Activated effector memory CD4-positive, alpha-beta T cell treated with Interleukin-2 at 50 U/mL for 16 hours (primary cell): ENCODE results near the gene NCOA1.
"Not testable (repeated sequence)": the region's sequence is repeated elsewhere in the genome, so short reads cannot be mapped to it uniquely, and the experiment has no call there.

Experiments
- DNase-seq: peaks from one replicate; pipeline ENCODE4 v3.0.0-alpha.2; 2020

Gene NCOA1

DNA sequence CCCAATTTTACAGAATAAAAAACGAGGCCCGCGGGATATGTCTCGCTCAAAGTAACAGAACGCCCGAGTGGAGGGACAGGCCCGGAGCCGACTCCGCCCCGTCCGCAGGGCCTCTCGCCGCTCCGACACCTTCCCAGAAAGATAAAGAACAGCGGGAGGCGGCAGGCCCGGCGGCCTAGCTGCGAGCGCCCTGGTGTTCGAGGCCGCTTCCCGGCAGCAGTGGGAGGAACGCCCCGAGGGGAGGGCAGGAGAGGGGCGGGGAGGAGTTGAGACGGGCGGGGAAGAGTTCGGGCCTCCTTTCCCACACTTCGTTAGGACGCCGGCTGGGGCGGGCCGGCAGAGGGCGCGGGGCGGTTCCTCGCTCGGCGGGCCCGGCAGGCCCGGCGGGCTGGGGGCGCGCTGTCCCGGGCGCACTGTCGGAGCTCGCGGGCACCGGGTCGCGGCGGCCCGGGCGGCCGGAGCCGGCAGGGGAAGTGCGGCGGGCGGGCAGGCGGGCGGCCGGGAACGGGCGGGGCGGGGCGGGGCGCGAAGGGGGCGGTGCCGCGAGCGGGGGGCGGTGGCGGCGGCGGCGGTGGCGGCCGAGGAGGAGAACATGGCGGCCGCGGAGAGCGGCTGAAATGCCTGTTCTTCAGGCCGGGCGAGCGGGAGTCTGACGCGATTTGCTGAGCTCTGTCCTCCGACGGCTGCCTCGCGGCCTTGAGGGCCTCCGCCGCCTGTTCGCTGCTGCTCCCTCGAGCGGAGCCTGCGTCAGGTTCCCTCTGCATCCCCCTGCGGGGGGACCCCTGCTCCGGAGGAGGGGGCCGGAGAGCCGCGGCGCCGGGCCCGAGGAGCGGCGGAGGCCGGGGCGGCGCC, at the start of gene NCOA1:
Gene NCOA1 (plus strand): TSS at position 565 of the 852 bp plus-strand sequence. CDS start 167,424 bp downstream, outside the sequence.
- DNase-seq: peak; percentile 89

DNA sequence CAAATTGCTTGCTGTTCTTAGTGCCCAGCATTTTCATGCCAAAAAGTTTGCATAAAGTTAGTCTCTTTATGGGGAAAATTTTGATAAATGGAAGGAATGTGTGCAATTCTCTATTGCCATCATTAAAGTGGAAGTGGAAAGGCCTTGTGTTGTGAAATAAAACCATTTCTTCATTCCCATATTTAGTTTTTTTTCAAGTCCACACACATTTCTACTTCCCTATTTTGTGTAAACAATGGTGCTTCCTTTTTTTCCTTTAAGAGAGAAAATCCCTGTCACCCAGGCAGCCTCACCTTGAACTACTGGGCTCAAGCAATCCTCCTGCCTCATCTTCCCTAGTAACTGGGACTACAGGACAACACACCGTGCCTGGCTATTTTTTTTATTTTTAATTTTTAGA, 42.3 kb upstream of the NCOA1 start:
- DNase-seq: no peak

DNA sequence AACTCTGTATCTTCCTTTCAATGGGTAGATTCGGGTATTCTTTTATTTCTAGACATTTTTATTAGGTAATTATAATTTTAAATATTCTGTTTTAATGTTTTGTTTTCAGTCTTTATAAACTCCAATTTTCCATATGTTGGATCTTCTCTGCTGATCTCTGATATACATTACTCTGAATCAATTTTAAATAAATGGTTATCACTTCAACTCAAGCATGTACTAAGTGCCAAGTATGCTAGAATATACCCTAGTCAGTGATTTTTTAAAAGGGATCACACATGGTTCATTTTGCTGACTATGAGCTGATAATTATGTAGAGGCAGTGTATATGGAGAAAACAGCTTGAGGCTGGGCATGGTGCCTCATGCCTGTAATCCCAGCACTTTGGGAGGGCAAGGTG, 41.7 kb upstream of the NCOA1 start:
- no peak for DNase-seq

DNA sequence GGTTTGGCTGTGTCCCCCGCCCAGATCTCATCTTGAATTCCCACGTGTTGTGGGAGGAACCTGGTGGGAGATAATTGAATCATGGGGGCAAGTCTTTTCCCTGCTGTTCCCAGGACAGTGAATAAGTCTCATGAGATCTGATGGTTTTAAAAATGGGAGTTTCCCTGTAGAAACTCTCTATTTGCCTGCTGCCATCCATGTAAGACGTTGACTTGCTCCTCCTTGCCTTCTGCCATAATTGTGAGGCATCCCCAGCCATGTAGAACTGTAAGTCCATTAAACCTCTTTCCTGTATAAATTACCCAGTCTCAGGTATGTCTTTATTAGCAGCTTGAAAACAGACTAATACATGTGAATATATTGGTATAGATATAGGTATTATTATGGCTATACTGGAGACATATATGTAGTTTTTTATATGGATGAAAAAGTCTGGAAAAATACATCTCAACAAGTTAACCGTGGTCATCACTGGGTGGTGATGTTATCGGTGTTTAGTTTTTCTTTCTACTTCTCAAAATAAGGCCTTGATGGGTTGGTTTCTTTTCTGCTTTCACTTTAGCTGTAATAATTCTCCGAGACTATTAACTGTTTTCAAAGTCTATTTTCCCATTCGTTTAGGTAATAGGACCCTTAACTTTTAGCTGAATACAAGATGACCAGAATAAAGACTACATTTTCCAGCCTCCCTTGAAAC, 39.1 kb upstream of the NCOA1 start:
- no peak for DNase-seq

DNA sequence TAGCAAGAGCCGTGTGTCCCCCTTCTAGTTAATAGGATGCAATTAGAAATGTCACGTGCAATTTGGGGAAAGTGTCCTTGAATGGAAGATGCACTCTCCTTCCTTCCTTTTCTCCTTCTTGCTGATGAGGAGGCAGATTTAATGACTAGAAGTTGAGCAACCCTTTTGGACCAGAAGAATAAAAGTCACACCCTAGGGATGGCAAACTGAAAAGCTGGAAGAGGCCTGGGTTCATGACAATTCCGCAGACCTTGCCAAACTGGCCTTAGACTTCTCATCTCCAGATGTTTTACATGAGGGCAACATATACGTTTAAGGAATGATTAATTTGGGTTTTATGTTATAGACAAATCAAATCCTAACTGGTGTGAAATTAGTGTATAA, 38.6 kb upstream of the NCOA1 start:
- no peak for DNase-seq

DNA sequence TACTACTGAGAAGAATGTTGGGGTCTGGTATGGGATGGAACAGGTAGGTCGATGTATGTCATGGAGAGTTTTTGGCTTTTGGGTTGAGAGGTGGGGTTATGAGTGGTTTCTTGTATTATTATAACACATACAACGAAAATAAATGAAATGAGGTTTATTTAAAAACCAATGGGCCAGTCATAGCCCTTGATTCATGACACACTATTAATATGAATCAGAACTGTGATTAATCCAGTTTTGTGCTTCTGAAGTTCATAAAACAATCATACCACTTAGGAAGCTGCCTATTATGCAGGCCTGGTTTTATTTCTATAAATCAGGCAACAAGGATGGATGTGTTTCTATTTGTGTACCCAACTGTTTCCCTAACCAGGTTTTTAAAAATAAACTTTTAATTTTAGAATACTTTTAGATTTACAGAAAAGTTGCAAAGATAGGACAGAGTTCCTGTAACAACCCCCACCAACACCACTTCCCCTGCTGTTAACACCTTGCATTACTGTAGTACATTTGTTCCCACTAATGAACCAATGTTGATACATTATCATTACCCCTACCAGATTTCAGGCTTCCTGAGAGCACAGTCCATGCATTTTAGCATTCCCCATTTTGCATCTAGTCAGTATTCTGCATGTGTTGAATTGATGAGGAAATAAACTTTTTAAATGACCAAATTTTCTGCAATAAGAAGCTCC, 37.5 kb upstream of the NCOA1 start:
- no peak for DNase-seq

DNA sequence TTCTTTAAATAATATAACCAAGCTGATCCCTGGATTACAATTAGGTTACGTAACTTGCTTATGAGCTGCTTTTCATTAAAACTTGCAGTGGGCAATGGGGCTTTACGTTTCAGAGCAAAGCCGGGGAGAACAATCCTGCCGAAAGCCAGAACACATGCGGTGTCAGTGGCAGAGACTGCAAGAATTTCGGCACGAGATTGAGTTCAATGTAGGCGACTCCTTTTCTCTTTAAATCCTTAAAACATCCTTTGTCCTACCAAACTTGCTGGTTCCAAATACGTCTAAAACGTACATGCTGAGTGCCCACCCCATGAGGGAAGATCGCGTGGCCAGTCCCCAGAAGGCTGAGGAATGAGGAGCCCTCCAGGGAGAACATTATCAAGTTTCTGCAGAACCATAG, 36.8 kb upstream of the NCOA1 start:
- DNase-seq: no peak

DNA sequence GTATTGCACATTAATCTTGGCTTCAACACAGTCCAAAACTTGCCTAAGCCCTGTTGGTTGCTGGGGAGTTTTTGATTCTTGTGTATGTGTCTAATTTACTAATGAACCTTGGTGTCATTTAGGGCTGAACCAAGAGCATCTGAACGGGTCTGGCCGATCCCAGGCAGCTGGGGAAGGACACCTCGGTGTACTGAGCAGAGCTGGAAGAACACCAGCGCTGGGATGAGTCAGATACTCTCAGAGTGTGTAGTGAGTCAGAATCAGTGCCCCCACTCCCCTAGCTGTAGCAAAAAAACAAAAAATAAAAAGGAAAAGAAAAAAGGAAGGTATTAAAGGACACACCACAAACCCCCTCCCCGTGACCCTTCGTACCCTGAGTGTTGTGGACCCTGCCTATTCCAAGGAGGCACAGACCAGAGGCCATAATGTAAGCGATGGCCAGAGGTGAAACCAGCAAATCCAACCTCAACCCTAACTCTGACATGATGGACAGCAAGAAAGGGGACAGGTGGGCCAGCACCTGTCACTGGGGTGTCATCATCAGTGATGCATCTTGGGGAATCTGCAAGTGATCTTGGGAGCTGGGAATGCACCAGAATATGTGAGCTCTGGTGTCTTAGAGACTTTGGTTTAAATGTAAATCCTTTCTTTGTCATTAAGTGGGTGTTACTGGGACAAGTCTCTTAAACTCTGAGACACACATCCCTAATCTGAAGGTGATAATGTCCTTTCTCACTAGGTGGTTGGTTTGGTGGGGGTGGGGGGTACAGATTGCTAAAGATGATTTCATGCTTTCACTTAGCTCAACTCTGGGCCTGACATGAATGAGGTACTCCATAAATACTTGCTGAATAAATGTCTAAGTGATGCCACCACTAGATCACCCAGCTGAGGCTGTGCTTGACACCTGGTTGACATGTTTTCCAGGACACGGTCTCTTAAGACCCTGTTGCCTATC, 34.2 kb upstream of the NCOA1 start:
- DNase-seq: no peak

DNA sequence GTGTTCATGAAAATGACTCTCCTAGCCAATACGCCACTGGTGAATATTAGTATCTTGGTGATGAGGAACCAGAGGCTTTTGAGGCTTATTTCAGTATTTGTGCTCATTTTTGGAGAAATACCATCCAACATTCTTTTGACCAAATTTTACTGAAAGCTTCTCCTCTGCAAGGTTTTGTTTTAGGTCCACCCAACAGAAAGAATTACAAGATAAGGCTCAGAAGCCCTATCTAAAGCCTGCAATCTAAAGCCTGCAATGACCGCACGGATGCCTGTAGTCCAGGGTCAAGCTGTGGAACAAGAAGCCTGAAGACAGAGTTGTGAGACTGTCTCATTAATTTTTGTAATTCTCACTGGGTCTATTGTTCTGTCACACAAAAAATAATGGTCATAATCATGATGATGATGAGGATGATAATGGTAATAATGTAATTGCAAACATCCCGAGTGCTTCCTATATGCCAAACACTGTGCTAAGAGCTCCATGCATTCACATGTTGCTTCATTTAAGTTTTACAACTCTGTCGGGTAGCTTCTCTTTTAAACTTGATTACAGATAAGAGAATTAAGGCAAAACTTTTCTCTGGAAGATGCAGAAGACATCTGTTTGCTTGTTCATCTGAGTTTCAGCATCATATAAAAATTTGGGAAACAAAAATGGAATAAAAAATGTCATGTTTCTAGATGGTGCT, 33.2 kb upstream of the NCOA1 start:
- DNase-seq: no peak

DNA sequence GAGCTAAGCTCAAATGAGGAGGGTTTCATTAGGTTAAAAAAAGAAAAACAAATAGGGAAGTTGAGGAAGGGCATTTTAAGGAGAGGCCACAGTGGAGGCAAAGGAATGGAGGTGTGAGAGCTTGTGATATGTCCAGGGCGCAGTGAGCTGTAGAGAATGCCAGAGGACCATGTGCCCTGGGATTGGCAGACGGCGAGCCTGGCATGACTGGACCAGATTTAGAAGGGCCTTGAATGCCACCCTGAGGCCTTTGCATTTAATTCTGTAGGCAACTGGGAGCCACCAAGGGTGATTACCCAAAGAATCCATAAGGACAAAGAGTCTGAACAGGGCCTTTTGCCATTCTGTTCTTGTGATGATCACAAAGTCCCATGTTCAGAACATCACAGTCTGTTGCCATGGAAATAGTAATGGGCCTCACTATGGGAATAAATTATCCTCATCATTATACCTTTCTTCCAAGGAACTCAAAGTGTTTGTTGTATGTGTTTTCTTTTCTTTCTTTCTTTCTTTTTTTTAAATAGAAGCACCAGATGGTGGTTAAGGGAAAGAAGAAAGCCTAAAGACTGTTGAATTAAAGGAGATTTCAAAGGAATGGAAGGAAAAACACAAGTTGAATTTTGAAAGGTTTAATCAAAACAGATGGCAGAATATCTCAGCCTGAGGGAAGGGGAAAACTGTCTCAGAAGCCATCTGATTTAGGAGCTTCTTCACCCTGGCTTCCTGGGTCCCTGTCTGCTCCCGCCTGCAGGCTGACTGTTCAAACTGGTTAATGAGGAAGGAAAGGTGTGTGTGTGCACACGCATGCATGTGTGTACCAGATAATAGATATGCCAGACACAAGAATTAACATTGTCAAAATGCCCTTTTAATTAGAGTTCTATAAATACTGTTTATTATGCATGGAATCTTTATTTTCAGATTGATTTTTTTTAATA, 31.6 kb upstream of the NCOA1 start:
- DNase-seq: no peak

DNA sequence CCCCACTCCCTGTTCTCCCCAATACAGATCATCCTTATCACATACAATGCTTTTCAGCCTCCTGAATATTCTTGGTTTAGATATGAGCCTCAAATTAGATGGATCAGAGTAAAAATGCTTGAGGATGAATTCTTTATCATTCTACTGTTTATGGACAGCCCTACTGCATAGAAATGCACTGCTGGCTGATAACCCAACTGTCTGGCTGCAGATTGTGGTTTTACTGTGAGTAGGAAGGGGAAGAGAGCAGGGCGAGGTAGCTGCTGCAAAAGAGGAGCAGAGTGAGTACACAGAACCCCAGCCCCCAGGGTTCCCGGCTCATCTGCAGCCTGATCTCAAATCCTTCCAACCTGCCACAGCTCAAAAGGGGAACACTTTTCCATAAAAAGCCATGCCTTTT, 29.4 kb upstream of the NCOA1 start:
- no peak for DNase-seq

DNA sequence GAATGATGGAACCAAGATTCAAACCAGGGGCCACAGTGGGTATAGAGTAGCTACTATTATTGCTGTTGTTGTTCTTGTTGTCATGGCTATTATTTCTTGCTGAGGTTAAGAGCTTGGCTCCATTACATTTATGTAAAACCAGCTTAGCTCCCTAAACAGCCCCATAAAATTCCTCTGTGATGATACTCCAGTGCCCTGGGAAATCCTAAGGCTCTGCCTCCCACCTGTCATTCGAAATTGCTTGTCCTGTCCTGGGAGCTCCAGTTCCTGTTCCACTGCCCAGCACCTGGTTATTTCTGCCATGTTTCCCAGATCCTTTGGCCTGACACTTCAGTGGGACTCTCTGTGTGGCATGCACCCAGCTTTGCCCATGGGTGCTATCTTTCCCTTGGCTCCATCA, 27.8 kb upstream of the NCOA1 start:
- DNase-seq: no peak

DNA sequence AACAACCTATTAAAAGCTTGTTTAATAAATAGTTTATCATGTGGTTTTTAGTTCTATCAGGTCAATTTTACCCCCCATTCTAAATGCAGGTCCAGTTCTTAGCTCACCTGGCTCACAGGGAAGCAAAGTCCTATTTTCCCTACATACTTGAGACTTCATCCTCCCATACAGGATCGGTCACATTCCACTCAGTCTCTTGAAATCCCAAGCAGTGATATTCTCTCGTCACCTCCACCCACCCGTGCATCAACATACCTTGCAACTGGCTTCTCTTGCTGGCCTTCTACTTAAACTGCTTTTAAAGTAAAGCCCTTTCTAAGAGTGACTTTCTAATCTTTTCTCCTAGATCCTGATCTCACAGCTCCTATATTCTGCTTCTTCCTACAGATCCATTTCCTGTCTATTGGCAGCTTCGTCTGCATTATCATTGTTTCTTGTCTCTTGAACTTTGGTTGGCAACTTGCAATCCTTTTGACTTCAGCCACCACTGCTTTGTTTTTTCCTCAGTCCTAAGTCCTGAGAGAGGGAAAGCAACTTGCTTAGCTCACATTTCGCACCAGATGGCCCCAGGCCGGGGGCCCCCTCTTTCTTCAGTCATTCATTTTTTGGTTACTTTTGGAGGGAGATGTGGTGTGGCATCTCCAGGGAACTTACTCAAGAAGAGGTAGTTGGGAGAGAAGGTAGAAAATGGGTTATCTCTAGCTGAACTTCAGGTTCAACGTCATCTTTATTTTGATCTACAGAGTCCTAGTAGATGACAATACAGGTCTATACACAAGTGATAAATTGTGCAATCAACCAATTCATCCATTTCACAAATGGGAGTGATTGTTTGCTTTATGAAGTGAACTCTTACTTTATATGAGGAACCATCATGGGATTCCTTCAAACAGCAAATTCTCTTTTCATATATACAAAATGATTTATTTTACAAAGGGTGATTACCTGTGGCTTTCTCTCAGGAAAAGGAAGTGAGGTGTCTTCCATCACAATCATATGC, 23.9 kb upstream of the NCOA1 start:
- no peak for DNase-seq

DNA sequence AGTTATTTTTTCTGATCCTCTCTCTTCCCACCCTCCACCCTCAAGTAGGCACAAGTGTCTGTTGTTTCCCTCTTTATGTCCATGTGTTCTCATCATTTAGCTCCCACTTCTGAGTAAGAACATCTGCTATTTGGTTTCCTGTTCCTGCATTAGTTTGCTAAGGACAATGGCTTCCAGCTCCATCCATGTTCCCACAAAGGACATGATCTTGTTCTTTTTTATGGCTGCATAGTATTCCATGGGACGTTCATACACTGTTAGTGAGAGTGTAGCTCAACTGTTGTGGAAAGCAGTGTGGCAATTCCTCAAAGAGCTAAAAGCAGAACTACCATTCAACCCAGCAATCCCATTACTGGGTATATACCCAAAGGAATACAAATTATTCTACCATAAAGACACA, 22.6 kb upstream of the NCOA1 start:
- not testable (repeated sequence) for DNase-seq

DNA sequence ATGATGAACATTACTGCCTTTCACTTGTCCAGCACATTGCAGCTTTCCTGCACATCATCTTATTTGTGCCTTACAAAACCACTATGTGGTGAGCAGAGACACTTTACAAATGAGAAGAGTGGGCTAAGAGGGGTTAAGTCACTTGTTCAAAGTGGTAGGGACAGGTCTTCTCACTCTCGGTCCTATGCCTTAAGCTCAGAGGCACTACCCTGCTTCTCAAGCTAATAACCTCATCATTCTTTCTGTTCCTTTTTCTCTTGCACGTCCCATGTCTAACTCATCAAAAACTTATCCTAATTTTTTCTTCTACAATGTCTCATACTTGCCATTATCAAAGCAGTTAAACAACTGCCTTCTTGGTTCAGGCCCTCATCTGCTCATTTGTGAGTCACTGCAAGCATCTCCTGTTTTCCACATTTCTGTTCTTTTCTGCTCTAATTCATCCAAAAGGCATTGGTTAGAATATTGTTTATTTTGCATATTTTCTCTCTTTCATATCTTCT, 21.9 kb upstream of the NCOA1 start:
- DNase-seq: no peak

DNA sequence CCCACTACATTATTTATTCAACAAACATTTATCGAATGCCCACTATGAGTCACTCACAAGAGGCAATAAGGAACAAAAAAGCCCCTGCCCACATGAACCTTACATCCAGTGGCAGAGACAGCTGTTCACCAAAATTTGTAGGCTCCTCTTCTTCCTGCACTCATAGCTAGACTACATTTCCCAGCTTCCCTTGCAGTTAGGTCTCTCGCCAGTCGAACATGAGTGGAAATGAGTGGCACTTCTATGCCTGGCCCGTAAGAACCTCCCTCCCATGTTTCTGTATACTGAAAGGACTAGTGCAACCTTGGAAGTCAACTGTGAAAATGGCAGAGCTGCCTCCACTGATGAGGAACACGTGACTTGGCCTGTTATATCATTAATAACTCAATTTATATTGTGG, 19.4 kb upstream of the NCOA1 start:
- no peak for DNase-seq

DNA sequence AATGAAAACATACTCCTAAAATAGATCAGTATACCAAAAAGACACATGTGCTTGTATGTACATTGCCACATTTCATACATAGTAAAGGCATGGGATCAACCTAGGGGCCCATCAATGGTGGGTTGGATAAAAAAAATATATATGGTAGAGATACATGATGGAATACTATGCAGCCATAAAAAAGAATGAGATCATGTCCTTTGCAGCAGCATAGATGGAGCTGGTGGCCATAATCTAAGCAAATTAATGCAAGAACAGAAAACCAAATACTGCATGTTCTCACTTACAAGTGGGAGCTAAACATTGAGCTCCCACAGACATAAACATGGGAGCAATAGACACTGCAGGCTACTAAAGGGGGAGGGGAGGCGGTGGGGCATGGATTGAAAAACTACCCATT, 18.6 kb upstream of the NCOA1 start:
- DNase-seq: no peak

DNA sequence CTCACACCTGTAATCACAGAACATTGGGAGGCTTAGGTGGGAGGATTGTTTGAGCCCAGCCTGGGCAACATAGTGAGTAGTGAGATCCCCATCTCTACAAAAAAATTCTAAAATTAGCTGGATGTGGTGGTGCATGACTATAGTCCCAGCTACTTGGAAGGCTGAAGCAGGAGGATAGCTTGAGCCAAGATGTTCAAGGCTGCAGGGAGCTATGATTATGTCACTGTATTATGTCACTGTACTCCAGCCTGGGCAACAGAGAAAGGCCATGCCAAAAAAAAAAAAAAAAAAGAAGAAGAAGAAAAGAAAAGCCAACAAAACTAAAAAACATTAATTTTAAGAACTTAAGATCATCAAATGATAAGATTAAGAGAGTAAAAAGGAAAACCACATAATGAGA, 17.4 kb upstream of the NCOA1 start:
- no peak for DNase-seq

DNA sequence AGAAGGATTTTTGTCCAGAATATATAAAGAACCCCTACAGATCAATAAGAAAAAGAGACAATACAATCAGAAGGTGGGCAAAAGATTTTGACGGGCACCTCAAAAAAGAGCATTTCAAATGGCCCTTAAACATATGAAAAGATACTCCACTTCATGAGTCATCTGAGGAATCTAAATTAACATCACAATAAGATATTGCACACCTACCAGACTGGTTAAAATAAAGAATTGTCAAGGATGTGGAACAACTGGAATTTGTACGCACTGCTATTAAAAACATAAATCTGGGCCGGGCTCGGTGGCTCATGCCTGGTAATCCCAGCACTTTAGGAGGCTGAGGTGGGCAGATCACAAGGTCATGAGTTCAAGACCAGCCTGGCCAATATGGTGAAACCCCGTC, 17.0 kb upstream of the NCOA1 start:
- DNase-seq: no peak
